B cell (primary cell): ENCODE results near the gene SPEN. TPM values are rescaled to one million over a fixed set of nuclear protein-coding genes. Genes with fewer than 3 reads are reported as not detected.
A peak's percentile ranks its signal among the peaks of the same experiment; 100 is the strongest.

Experiments
- ATAC-seq: fragments of 200-7000 bp; cut with Tn5 transposase; one replicate; pipeline ENCODE4 v1.10.0; 2021; ENCODE audit warnings: low read depth, mild to moderate bottlenecking, moderate number of reproducible peaks, moderate library complexity
- CTCF ChIA-PET: fragments of 350-600 bp; sonication (Branson Sonifier 250); formaldehyde crosslinking; loops from one replicate; lab custom pipeline; 2021; ENCODE audit warnings: antibody characterized with exemption, inconsistent platforms; lab: Charles Lee
- POLR2A ChIA-PET: fragments of 350-600 bp; sonication (Branson Sonifier 250); formaldehyde crosslinking; loops from one replicate; lab custom pipeline; 2021; ENCODE audit warnings: antibody characterized with exemption; lab: Charles Lee
- DNase-seq: peaks from one replicate; pipeline ENCODE4 v3.0.0; 2013
- H2AFZ ChIP-seq: 2 replicates; pipeline ENCODE4 v1.6.1; 2012; ENCODE audit warnings: mild to moderate bottlenecking, low read depth, low read length; ENCODE audit not compliant: insufficient read depth, poor library complexity, severe bottlenecking
- H3K27ac ChIP-seq, 2 donors: 1 replicate in 1 of 2; 2 replicates in 1 of 2; pipeline ENCODE4 v1.5.1; 2012 to 2013; ENCODE audit warnings: low read length in 2 of 2, mild to moderate bottlenecking in 2 of 2, moderate library complexity in 1 of 2
- H3K27me3 ChIP-seq, 4 experiments: fragments of 200-600 bp in 1 of 4; sonication (generic) in 1 of 4; replicated peaks in 1 of 4; 1 replicate in 2 of 4; 2 replicates in 2 of 4; pipeline versions ENCODE4 v1.6.1 to v1.7.0; 2013 to 2016; ENCODE audit warnings: low read length in 3 of 4, mild to moderate bottlenecking in 2 of 4, mixed read lengths in 1 of 4, moderate library complexity in 1 of 4; ENCODE audit not compliant: insufficient read depth in 4 of 4, control insufficient read depth in 3 of 4; ENCODE audit errors: control extremely low read depth in 1 of 4
- H3K36me3 ChIP-seq, 2 experiments: replicated peaks in 1 of 2; 1 replicate in 1 of 2; 2 replicates in 1 of 2; pipeline versions ENCODE4 v1.6.1 to v1.7.1; 2013; ENCODE audit warnings: low read length in 1 of 2; ENCODE audit not compliant: insufficient read depth in 2 of 2, control insufficient read depth in 1 of 2; ENCODE audit errors: control extremely low read depth in 1 of 2, extremely low read depth in 1 of 2
- H3K4me1 ChIP-seq, 2 donors: fragments of 200-600 bp in 1 of 2; sonication (generic) in 1 of 2; 1 replicate in 1 of 2; 2 replicates in 1 of 2; pipeline versions ENCODE4 v1.5.1 to v1.6.1; 2013 to 2017; ENCODE audit warnings: low read length in 2 of 2; ENCODE audit not compliant: control insufficient read depth in 2 of 2, insufficient read depth in 2 of 2
- H3K4me2 ChIP-seq: replicated peaks from 2 replicates; pipeline ENCODE3; 2012; ENCODE audit warnings: mild to moderate bottlenecking, low read depth, low read length; ENCODE audit not compliant: poor library complexity, severe bottlenecking
- H3K4me3 ChIP-seq, 5 experiments: fragments of 200-600 bp in 1 of 5; sonication (generic) in 1 of 5; 1 replicate in 3 of 5; 2 replicates in 2 of 5; pipeline versions ENCODE4 v1.5.1 to v1.7.0; 2011 to 2016; ENCODE audit warnings: low read length in 4 of 5, mild to moderate bottlenecking in 4 of 5, low read depth in 2 of 5, control low read depth in 1 of 5, moderate library complexity in 1 of 5; ENCODE audit not compliant: insufficient read depth in 1 of 5; ENCODE audit errors: control extremely low read depth in 1 of 5, extremely low read depth in 1 of 5
- H3K79me2 ChIP-seq: fragments of 200-600 bp; sonication (generic); one replicate; pipeline ENCODE4 v1.6.0; 2016; ENCODE audit warnings: low read length; ENCODE audit not compliant: control insufficient read depth, insufficient read depth
- H3K9ac ChIP-seq: fragments of 200-600 bp; sonication (generic); 2 replicates; pipeline ENCODE4 v1.6.1; 2017; ENCODE audit warnings: mild to moderate bottlenecking, low read length, moderate library complexity
- H3K9me3 ChIP-seq, 3 donors: one replicate each; pipeline versions ENCODE4 v1.6.1 to v1.7.1; 2013; ENCODE audit warnings: low read length in 2 of 3; ENCODE audit not compliant: control insufficient read depth in 2 of 3, insufficient read depth in 1 of 3; ENCODE audit errors: control extremely low read depth in 1 of 3
- H4K20me1 ChIP-seq: 2 replicates; pipeline ENCODE4 v1.6.0; 2012; ENCODE audit warnings: mild to moderate bottlenecking, low read length; ENCODE audit not compliant: insufficient read depth, control insufficient read depth, poor library complexity, severe bottlenecking
- H3K27ac Mint-ChIP-seq: one replicate; pipeline ENCODE4 v1.8.0; 2021; ENCODE audit warnings: mixed read lengths
- H3K27me3 Mint-ChIP-seq: one replicate; pipeline ENCODE4 v1.8.0; 2021; ENCODE audit warnings: mixed read lengths
- H3K4me1 Mint-ChIP-seq: one replicate; pipeline ENCODE4 v1.8.0; 2021; ENCODE audit warnings: mixed read lengths
- H3K4me3 Mint-ChIP-seq: one replicate; pipeline ENCODE4 v1.8.0; 2021; ENCODE audit warnings: mixed read lengths
- H3K9me3 Mint-ChIP-seq: one replicate; pipeline ENCODE4 v1.8.0; 2022; ENCODE audit warnings: mixed read lengths; ENCODE audit not compliant: insufficient read depth
- CTCF ChIP-seq: fragments of 200-600 bp; IDR thresholded peaks from one replicate; pipeline ENCODE4 v1.8.0; 2022; ENCODE audit warnings: antibody characterized with exemption, mild to moderate bottlenecking
- EZH2 ChIP-seq: IDR thresholded peaks from 2 replicates; pipeline ENCODE4 v1.6.1; 2012; ENCODE audit warnings: borderline replicate concordance, low read depth, mild to moderate bottlenecking, moderate library complexity, low read length; ENCODE audit not compliant: insufficient read depth, poor library complexity, severe bottlenecking
- WGBS: methylation state at CpG from one replicate; pipeline ENCODE4 v1.1.5; 2013; ENCODE audit warnings: missing lambda C conversion rate; ENCODE audit not compliant: insufficient coverage; 5-methylcytosine and 5-hydroxymethylcytosine counted together
- intact Hi-C: fragments of 100-400 bp; cut with micrococcal nuclease; formaldehyde crosslinking; loops from one replicate; pipeline ENCODE4 v1.10.0; 2022
- polyA plus RNA-seq: library from polyadenylated mRNA; depleted of rRNA; stranded (reverse); fragments of >200 nt; gene quantifications from 2 replicates; pipeline ENCODE4 v1.2.3, GENCODE V29; 2012
- total RNA-seq, 2 donors: library from RNA; stranded (reverse); fragments of 120-200 nt in 1 of 2; gene quantifications; 1 replicate in 1 of 2; 2 replicates in 1 of 2; pipeline versions ENCODE4 v1.2.3 to v1.2.4, GENCODE V29; 2013 to 2022

SPEN gene
- total and polyA plus RNA-seq, 2 donors (not counting 1 experiment from before 2014, with no cell fraction given) = 29.1 to 126 TPM

GRCh38 chr1:15835205-15835740 lies 12.2 kb upstream of the SPEN start:
- Mint-ChIP-seq H3K9me3 (no peaks in the 10 kb centered on the region), H3K27me3 (no peaks in the 10 kb centered on the region), H3K4me1 (peaks cover 42% of the 10 kb centered on the region), H3K4me3 (peak overlapping the region; percentile 97), H3K27ac (peak overlapping the region; percentile 95)
- intact Hi-C loops = loop anchor here (2.0 to 5.0 kb wide), 3 partner anchors 140 to 532 kb away; partner anchors contain the start of genes DDI2 and SZRD1
- peaks cover 24% of the 10 kb centered on the region for H3K79me2 ChIP-seq
- WGBS = under 1% methylated on average over 31 of the region's 37 CpGs
- peaks cover 0 to 4% (median 0%) of the 10 kb centered on the region in 3 donors for H3K9me3 ChIP-seq
- peaks cover 40 to 50% of the 10 kb centered on the region in 2 donors for H3K4me1 ChIP-seq
- TF ChIP-seq CTCF = no peak
- TF ChIP-seq EZH2 = no peak
- DNase-seq = no peak
- peak overlapping the region; percentile 97 for H3K4me2 ChIP-seq
- ChIA-PET POLR2A (interaction anchor here (0.6 to 9.6 kb wide), 4 partner anchors 12 to 414 kb away, joined by 3 to 221 read pairs (median 4); partner anchors contain the start of gene SPEN), CTCF (interaction anchor here (0.6 to 6.1 kb wide), 4 partner anchors 9 to 30 kb away, joined by 3 to 55 read pairs (median 6); partner anchors contain the start of gene SPEN)
- ATAC-seq = peak; percentile 2
- no peaks in the 10 kb centered on the region for H4K20me1 ChIP-seq
- H2AFZ ChIP-seq = peak overlapping the region; percentile 88
- no peaks in the 10 kb centered on the region for H3K27me3 ChIP-seq
- peak overlapping the region; percentile 98 to 100 for H3K27ac ChIP-seq
- H3K9ac ChIP-seq = peak overlapping the region; percentile 97
- H3K4me3 ChIP-seq = peak overlapping the region; percentile 82 to 100 (median 97)
- H3K36me3 ChIP-seq = no peaks in the 10 kb centered on the region
